Measurements from ENCODE around the gene ARHGAP22.

The ARHGAP22 gene

DNA sequence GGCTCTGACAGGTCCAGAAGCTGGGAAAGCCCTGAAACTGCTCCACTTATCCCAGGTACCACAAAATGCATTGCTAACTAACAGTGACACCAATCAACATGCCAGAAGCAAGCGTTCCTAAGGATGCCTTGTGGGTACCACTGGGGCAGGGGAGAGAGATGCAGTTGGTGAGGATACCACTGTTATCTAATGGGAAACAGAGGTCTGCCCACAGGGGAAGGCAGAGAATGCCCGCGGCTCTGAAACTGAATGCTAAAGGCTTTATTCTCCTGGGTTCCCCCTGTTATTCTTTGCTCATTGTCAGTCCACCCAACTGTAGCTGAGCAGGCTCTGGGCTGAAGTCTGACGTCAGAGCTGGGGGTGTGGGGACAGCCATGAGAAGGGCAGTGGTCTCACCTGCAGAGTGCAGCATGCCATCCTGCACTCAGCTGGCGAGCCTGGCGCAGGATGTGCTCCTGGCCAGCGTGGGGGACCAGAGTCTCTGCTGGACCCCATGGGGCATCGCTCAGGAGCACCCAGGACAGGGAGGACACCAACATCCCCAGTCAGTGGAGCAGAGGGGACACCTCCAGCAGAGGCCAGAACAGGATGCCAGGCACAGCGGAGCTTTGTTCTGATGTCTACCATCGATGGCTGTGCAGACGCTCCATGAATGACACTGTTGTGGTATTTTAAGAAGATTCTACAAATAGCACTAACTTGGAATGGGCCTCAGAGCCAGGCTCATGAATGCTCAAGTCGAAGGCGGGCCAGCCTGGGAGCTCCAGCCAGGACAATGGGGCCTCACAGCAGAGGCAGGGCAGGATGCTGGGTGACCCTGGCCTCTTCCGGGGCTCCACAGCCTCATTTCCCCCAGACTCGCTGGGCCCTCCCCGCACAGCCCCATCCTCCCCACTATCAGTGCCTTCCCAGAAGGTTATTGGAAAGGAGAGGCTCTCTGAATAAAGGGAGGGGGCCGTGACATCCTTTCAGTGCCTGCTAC is 95.8 kb downstream of the ARHGAP22 start:
- DNase-seq = no peak

DNA sequence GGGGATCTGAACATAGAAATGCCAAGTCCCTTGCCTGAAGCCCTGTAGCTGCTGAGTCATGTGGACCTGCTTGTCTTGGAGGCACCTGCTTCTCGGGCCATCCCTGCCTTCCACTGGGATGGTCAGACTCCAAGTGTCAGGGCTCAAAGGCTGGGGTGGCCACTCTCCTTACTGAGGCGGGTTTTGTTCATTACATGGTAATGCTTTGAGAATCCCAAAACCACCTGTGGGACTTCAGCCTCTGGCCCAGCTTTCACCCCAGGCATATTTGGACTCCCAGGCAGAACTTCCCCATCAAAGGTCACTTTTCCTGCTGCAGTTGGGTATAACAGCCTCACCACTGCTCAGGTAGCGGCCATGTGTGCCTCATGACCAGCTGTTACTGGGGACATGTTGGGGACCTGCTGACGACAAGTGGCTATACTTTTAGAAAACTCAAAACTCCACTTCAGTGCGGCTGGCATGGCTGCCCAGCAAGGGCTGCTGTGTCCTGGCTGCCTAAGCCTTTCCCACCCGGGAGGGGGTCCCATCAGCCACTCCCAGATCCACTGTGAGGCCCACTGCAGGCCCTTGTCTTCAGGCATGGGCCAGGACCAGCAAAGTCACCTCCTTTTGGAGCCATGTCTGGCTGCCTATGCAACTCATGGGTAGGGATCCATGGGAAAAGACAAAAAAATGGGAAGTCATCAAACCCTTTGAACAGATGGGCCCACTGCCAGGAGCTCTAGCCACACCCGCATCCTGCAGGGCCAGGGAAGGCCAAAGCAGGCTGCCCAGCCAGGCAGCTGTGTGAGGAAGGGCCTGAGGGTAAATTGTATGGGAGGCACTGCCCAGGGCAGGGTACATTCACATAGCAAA is 96.7 kb downstream of the ARHGAP22 start:
- no peak for DNase-seq

DNA sequence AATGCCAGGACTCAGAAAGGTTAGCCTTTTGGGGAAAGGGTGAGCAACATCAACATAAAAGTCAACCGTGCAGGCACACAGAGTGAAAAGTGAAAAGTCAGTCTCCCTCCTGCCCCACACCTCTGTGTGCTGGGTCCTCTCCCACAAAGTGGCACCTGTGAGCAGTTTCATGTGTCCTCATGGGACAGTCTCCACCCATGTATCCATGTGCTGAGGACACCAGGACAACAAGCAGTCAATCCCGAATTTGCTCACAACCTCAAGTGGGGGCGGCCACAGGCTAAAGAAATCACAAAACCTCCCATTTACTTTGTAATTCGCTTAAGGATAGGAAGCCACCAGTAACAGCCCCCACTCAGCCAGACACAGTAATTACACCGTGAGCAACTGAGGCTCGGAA is 97.4 kb downstream of the ARHGAP22 start:
- DNase-seq = no peak

DNA sequence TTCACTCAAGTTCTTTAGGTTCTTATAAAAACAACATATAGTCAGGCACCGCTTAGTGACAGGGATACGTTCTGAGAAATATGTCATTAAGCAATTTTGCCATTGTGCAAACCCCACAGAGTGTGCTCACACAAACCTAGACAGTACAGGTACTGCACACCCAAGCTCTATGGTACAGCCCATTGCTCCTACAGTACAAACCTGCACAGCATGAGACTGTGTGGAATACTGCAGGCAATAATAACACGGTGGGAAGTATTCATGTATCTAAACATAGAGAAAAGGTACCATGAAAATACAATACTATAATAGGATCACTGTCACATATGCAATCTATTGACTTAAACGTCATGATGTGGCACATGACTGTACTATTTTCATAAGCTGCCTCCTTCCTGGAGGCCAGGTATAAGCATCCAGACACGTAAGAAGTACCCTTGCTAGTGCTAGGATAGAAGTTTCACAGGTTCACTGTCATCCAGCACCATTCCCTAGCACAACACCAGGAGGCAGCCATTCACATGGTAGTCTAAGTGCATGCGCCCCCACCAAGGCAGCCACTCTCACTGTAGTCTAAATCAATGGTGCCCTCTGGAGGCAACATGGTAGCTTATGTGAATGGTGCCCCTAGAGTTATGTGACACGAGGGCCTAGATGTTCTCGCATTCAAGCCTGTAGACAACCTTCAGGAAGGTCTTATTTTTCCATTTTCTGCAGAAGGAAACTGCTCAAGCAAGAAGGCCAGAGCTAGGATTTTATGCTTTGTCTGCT is 98.5 kb downstream of the ARHGAP22 start:
- no peak for DNase-seq

DNA sequence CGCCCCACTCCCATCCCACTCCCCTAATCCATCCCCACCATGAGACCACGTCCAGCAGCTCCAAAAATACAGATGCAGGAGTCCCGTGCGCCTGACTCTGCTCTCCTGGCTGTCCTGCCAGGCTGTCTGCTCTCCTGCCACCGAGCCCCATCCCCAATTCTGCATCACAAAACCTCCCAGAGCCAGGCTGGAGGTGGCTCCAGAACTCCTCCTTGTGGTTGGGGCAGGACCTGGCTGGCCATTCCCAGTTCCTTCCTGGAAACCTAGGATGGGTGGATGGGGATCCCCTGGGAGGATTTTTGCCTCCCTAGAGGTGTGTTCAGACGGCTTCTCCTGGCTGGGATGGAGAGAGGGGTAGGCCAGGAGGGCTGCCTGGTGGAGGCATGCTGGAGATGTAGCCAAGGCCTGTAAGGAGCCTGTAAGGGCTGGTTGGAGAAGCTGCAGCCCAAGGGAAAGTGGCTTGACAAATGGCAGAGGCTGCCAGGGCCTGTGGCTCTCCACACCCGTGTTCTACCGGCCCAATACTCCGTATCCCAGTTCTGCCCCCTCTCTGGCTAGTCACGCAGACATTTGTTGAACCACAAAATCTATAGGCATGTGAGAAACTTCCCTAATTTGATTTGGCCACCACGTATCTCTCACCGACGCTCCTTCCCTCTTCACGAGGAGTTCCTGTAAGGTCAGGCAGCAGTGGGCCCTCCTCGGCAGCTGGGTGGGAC is 99.3 kb downstream of the ARHGAP22 start:
- DNase-seq = no peak

DNA sequence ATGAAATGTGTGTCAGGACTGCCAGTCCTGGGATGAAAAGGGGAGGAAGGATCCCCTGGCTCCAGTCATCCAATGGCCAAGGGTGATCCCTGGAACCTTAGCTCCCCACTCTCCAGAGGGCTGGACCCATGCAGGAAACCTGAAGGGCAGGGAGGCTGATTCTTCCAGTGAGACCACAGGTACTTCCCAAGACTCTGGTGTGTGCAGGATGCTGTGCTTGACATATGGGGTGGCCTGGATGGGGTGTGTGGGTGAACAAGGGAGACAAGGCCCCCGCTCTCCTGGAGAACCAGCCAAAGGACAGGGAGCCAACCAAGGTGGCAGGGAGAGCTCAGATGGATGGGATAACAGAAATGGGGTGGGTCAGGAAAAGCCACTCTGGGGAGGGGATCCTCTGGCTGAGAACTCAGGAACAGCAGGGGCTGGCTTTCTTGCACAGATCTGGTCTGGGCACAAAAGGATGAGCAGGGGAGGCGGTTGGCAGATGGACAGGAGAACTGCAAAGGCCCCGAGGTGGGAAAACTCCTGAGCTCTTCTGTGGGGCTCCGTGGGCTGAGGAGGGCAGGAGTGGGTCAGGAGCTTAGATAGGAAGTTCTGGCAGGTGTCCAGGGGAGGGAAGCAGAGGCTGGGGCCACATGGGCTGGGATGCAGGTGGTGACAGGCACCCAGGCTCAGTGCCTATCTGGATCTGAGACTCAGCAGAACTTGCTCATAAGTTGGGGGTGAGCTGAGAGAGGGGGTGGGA is 100.6 kb downstream of the ARHGAP22 start:
- no peak for DNase-seq

DNA sequence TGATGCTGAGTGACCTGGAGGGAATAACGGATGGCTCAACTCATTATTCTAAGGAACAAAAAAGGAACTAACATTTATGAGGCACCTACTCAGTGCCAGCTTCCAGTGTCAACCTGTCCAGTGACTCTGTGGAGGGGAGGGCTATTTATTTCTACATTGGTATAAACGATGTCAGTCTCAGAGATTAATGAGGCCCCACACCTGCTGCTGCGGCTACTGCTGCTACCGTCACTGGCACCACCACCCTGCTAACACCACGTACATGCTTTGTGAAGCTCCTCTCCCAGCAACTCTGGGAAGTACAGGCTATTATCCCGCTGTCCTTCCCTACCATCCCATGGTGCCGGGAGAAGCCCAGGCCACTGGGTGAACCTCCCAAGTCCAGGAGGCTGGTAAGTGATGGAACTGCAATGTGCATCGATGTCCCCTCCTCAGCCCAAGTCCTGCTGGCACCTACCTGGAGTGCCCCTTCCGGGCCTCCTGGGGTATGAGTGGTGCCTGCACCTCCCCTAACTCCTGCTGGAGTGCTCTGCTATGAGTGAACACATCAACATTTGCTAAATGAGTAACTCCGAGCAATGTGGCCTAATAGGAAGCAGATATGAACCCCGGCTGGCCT is 101.5 kb downstream of the ARHGAP22 start:
- no peak for DNase-seq

DNA sequence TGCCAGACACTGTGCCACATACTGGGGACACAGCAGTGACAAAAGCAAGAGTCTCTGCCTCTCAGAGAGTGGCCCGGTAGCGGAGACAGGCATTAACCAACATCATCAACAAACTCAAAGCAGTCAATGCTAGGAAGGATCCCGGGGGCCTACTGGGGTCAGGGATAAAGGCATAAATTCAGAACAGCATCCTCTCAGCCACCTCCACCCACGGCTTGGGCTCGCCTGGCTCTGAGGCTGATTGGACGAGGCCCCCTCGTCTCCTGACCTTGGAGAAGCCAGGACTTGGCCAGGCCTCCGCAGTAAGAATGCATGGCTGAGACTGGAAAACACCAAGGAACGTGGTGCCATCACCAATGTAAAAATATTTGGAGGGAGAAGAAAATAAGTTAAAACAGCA is 102.1 kb downstream of the ARHGAP22 start:
- no peak for DNase-seq

DNA sequence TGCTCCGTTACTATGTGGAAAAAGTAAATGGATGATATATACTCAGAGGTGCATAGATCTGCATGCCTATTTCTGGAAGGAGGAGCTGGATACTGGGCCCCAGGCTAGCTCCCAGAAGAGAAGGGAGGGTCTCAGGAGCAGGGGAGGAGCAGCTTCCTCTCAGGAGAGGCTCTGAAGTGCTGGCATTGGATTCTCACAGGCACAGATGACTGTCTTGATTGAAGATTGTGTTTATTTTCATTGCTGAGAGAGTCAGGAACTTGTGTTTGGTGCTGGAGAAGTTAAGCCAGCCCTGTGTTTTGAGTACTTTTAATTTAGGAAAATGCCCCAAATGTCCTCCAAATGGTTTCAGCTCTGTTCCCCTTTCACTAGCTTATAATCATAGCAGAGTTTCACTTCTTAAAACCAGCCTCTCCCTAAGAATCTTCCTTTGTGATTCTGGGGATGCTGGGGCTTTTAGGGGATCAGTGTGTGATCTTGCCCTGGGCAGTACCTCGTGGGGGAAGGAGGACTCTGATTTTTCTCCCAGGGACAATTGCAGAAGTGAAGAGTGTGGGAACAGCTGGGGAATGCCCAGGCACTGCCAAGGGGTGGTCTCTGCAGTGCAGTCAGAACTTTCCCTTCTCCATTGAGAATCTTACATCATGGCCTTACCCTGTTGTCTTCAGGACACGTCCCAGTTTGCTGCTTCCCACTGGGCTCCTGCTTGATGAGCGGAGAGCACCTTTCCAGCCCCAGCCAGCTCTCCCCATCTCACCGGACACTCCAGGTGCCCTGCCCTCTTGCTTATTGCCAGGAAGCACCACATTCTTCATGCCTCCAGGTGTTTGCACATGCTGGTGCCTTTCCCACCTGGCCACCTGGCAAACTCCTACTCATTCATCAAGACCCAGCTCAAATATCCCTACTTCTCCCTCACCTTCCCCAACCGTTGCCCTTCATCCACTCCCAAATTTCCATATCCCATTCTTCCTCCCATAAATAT is 102.8 kb downstream of the ARHGAP22 start:
- no peak for DNase-seq

DNA sequence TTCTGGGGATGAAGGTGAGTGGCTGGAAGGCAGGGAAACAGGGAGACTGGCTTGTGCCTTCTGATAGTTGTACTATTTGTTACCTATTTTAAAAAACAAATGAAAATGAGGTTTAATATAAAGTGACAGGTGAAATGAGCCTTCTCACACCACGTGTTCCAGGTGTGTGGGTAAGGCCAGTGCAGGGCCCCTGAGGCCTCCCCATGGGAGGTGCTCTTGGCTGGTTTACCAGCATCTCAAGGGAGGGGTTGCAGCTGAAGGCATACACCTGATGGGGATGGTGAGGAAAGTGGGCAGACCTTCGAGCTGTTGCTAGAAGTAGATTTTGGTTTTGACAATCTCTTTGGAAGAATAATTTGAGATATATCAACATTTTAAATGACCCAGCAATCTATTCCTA is 103.6 kb downstream of the ARHGAP22 start:
- DNase-seq = no peak

DNA sequence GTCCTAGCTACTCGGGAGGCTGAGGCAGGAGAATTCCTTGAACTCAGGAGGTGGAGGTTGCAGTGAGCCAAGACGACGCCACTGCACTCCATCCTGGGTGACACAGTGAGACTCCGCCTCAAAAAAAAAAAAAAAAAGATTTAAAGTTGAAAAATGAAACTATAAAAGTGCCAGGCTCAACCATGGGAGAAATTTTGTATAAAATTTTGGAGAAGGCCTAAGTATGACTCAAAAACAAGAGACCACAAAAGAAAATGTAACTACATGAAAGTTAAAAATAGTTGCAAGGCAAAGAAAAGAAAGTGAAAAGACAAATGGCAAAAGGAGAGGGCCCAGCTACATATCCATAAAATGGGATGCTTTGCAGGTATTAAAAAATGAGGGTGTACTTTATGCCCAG is 104.1 kb downstream of the ARHGAP22 start:
- no peak for DNase-seq

DNA sequence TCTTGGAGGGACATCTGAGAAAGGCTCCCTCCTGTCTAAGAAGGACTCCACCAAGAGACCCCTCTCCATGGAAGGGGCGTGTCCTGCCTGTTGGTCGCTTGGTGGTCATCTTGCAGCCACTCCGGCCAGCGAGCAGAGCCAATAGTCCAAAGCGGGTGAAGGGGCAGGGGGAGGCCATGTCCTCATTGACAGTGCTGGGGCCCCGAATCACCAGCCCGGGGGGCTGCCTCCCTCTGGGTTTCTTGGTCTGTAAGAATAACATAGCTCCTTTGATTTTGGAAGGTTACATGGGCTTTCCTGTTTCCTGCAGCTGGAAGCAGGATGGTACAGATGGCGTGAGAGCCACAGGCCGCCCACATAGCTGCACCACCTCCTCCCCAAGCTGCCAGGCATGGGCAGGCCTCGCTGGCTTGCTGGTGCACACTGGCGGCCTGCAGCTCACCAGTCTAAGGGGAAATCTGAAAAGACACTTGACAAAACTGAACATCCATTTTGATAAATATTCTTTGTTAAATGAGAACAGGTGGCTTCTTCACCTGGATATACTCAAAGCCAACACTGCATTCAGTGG is 105.8 kb downstream of the ARHGAP22 start:
- no peak for DNase-seq

DNA sequence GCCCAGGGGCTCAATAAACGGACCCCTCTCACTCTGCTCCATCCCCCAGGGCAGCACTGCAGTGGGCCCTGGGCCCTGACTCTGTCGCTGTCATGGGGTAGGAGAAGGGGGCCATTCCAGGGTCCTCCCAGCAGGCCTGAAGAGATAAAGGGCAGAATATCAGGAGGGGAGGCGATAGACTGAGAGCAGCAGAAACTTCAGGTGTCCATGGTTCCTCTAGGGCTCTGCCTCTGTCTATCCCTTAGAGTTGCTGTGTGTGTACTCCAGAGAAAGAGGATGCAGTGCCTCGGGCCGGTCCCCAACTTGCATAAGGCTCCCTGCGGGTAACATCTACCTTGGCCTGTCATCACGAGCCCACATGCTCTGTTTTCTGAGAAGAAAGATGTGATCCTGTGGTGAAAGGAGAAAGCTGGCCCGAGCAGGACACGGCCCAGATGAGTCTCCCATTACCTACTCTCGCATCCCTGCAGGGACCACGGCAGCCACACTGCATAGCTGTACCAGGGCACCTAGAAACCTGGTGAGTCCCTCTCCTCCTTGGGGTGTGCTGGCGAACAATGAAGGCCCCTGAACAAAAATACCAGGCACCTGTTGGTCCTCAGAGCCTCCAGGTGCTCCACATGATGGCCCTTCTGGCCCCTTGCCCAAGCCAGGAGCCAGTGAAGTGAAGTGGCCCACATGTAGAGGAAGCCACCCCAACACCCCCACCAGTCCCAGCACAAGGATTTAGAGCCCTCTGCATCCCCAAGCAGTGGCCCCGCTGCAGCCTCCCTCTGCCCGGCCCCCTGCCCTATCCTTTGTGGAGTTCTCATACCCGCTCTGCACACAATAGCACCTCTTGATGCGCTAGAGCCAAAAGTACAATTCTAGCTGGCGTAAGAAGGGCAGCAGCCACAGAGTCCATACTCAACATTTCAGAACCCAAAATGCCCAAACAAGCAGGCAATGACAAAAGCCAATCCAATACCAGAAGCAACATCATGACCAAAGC is 106.8 kb downstream of the ARHGAP22 start:
- no peak for DNase-seq

DNA sequence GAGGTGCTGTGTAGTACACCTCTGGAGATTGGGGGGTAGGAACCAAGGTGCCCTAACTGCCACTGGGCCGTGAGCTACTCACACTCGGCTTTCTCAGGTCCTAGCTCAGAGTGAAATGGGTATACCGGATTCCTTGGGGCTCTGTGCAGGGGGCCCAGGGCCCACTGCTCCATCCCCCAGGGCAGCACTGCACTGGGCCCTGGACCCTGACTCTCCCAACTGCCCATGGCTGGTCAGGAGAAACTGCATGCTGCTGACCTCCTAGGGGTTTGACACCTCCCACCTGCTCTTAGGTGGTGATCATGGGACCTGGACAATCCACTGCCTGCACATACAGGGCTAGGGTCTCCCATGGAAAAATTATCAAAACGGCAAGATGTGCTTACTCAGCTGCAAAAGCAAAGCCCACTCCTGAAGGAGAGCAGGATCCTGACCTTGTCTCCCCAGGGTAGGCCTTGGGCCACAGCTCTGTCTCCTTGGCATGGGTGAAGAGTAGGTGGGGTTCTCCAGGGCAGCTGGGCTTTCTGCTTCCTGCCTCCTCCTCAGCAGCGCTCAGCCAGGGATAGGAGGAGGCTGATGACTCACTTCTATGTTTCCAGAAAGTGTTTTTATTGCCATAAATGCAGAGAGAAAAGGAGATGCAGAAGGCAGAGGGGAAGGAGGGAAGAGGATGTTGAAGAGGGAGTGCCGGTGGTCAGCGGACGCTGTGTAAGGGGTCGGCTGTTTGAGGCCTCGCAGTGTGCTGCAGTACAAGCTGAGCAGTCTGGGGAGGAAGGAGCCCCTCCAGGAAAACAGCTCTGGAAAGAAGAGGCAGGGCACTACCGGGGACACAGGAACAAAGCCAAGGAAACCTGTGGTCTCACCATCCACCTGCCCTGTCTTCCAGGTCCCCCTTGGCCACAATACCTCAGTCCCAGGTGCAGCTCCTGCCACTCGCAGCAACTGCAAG is 107.8 kb downstream of the ARHGAP22 start:
- DNase-seq = no peak

DNA sequence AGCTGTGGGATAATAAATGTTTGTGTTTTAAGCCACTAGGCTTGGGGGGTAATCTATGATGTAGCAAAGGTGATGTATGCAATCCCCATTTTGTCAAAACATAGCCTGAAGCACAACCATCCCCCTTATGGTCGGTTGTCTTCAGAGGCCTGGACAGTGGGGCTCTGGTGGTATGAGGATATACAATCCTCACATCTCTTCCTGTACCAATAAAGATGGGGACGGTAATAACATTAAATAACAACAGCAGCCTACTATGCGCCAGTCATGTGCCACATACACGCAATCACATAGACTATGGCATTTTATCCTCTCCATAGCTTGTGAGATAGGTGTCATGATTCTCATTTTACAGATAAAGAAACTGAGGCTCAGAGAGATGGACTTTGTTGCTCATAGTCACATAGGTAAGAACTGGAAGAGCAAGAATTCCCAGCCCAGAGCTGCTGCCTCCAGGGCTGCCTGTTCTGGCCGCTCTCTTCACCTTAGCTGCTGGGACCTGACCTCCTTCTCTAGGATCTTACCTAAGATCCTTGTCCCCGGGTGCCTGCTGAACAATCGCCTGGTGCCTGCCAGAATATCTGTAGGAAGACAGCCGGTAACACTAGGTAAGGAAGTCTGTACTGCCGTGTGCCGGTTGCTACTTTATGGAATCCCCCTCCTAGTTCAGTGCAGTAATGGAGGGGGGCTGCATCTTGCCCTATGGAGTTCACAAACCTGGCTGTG is 108.6 kb downstream of the ARHGAP22 start:
- no peak for DNase-seq
